Prostate gland (tissue), 2 donors: ENCODE data around the gene DBH. TPM values are rescaled to one million over a fixed set of nuclear protein-coding genes. Genes with fewer than 3 reads are reported as not detected.

Experiments used
- DNase-seq: peaks from one replicate; pipeline ENCODE4 v3.0.0-alpha.2; 2019; ENCODE audit warnings: low spot score
- H3K27ac ChIP-seq, 2 donors: fragments of 200-600 bp; sonication (generic); 2 replicates each; pipeline ENCODE4 v1.5.1; 2017 to 2019
- H3K27me3 ChIP-seq: fragments of 200-600 bp; sonication (generic); replicated peaks from 2 replicates; pipeline ENCODE4 v1.5.1; 2019; ENCODE audit not compliant: insufficient read depth
- H3K36me3 ChIP-seq, 2 donors: fragments of 200-600 bp; sonication (generic); 1 replicate in 1 of 2; 2 replicates in 1 of 2; pipeline versions ENCODE4 v1.5.1 to v1.8.1; 2017 to 2019
- H3K4me1 ChIP-seq: fragments of 200-600 bp; sonication (generic); replicated peaks from 2 replicates; pipeline ENCODE4 v1.5.1; 2019
- H3K4me3 ChIP-seq, 2 donors: fragments of 200-600 bp; sonication (generic); 2 replicates each; pipeline ENCODE4 v1.5.1; 2017 to 2019
- H3K9me3 ChIP-seq: fragments of 200-600 bp; sonication (generic); 2 replicates; pipeline ENCODE4 v1.5.1; 2017
- CTCF ChIP-seq, 4 experiments: fragments of 200-600 bp in 2 of 4; fragments of 450-650 bp in 2 of 4; sonication (generic) in 2 of 4; IDR thresholded peaks; 1 replicate in 3 of 4; 2 replicates in 1 of 4; pipeline ENCODE4 v1.5.1; 2016 to 2019; ENCODE audit warnings: antibody characterized with exemption in 4 of 4, mild to moderate bottlenecking in 2 of 4, moderate library complexity in 2 of 4
- POLR2A ChIP-seq: fragments of 450-650 bp; IDR thresholded peaks from one replicate; pipeline ENCODE4 v1.6.1; 2016; ENCODE audit warnings: antibody characterized with exemption, mild to moderate bottlenecking
- POLR2AphosphoS5 ChIP-seq: sonication (generic); formaldehyde crosslinking; IDR thresholded peaks from one replicate; pipeline ENCODE4 v1.6.1; 2017; ENCODE audit warnings: antibody characterized with exemption
- WGBS: methylation state at CpG from one replicate; pipeline ENCODE4 v1.1.5; 2018; 5-methylcytosine and 5-hydroxymethylcytosine counted together
- intact Hi-C: fragments of 100-400 bp; cut with DNase I; formaldehyde crosslinking; loops from one replicate; pipeline ENCODE4 v1.14.2; 2022
- total RNA-seq, 2 donors: library from RNA; depleted of rRNA; stranded (reverse); fragments of >200 nt; gene quantifications; one replicate each; pipeline ENCODE4 v1.1.0, GENCODE V29; 2016

DBH gene
- total RNA-seq, 2 donors from 2014 or later: not detected

GRCh38 chr9:133612051-133612450 is 24.1 kb upstream of the DBH start:
- no peak overlapping the region for H3K4me3 ChIP-seq
- no peak for DNase-seq
- WGBS: 74% methylated on average over 9 of the region's 9 CpGs
- H3K36me3 ChIP-seq: no peaks in the 10 kb centered on the region
- intact Hi-C loops: no loop called here
- no peak overlapping the region for H3K27ac ChIP-seq
- TF ChIP-seq CTCF (IDR thresholded peaks at IDR 0.05) (no peak), POLR2AphosphoS5 (no peak), POLR2A (no peak)
- no peaks in the 10 kb centered on the region for H3K9me3 ChIP-seq
- peaks cover 12% of the 10 kb centered on the region for H3K27me3 ChIP-seq
- H3K4me1 ChIP-seq: no peaks in the 10 kb centered on the region

GRCh38 chr9:133612816-133613215 is 23.3 kb upstream of the DBH start:
- DNase-seq: peak; percentile 10
- WGBS: 27% methylated on average over 8 of the region's 8 CpGs
- no peaks in the 10 kb centered on the region for H3K9me3 ChIP-seq
- H3K27ac ChIP-seq: no peak overlapping the region
- TF ChIP-seq POLR2A: no peak
- no peak for TF ChIP-seq CTCF (IDR thresholded peaks at IDR 0.05)
- no peak for TF ChIP-seq POLR2AphosphoS5
- intact Hi-C loops: no loop called here
- H3K4me1 ChIP-seq: no peaks in the 10 kb centered on the region
- peaks cover 7% of the 10 kb centered on the region for H3K27me3 ChIP-seq
- H3K4me3 ChIP-seq: no peak overlapping the region
- H3K36me3 ChIP-seq: no peaks in the 10 kb centered on the region

- DNase-seq: no peak
- H3K27ac ChIP-seq: no peak overlapping the region
- no peaks in the 10 kb centered on the region for H3K9me3 ChIP-seq
- peaks cover 4% of the 10 kb centered on the region for H3K27me3 ChIP-seq
- 88% methylated on average over 16 of the region's 16 CpGs for WGBS
- H3K36me3 ChIP-seq: no peaks in the 10 kb centered on the region
- intact Hi-C loops: no loop called here
- no peaks in the 10 kb centered on the region for H3K4me1 ChIP-seq
- H3K4me3 ChIP-seq: no peak overlapping the region
- TF ChIP-seq POLR2AphosphoS5 (no peak), CTCF (IDR thresholded peaks at IDR 0.05) (no peak), POLR2A (no peak)
Measured at GRCh38 chr9:133613432-133613831, 22.7 kb upstream of the DBH start.

- intact Hi-C loops: no loop called here
- Histone ChIP-seq H3K4me3 (no peak overlapping the region), H3K27ac (no peak overlapping the region), H3K4me1 (no peaks in the 10 kb centered on the region), H3K27me3 (no peaks in the 10 kb centered on the region), H3K9me3 (no peaks in the 10 kb centered on the region), H3K36me3 (no peaks in the 10 kb centered on the region)
- WGBS: 73% methylated on average over 10 of the region's 10 CpGs
- TF ChIP-seq POLR2AphosphoS5 (no peak), CTCF (IDR thresholded peaks at IDR 0.05) (no peak), POLR2A (no peak)
- DNase-seq: no peak
Measured at GRCh38 chr9:133614056-133614455, 22.1 kb upstream of the DBH start.

GRCh38 chr9:133614678-133615077 is 21.5 kb upstream of the DBH start:
- Histone ChIP-seq H3K36me3 (no peaks in the 10 kb centered on the region), H3K4me3 (no peak overlapping the region), H3K27me3 (no peaks in the 10 kb centered on the region), H3K4me1 (no peaks in the 10 kb centered on the region), H3K9me3 (no peaks in the 10 kb centered on the region), H3K27ac (no peak overlapping the region)
- no peak for DNase-seq
- intact Hi-C loops: no loop called here
- no peak for TF ChIP-seq CTCF (IDR thresholded peaks at IDR 0.05)
- no peak for TF ChIP-seq POLR2AphosphoS5
- TF ChIP-seq POLR2A: no peak
- WGBS: 47% methylated on average over 5 of the region's 5 CpGs
